HL-60 (cell line): ENCODE data around the gene EGFLAM.

Experiments used
- DNase-seq, 2 experiments: peaks; one replicate each; pipeline ENCODE4 v3.0.0-alpha.2; 2010 to 2020; ENCODE audit warnings: low read depth in 1 of 2, low spot score in 1 of 2
- H3K27ac ChIP-seq: fragments of 250-450 bp; sonication (Bioruptor Pico); replicated peaks from 2 replicates; pipeline ENCODE4 v1.5.1; 2020; ENCODE audit warnings: mild to moderate bottlenecking, moderate library complexity
- H3K27me3 ChIP-seq: fragments of 250-450 bp; sonication (Bioruptor Pico); 2 replicates; pipeline ENCODE4 v1.5.1; 2021; ENCODE audit warnings: mild to moderate bottlenecking, moderate library complexity; ENCODE audit not compliant: insufficient read depth, poor library complexity, severe bottlenecking
- H3K4me3 ChIP-seq: replicated peaks from 2 replicates; pipeline ENCODE4 v1.5.1; 2011; ENCODE audit warnings: mild to moderate bottlenecking, control low read depth, low read length; ENCODE audit not compliant: insufficient read depth
- CTCF ChIP-seq: IDR thresholded peaks from one replicate; pipeline ENCODE4 v1.5.1; 2011; ENCODE audit warnings: low read length, control low read depth, inconsistent platforms; ENCODE audit not compliant: insufficient read depth
- GABPA ChIP-seq: IDR thresholded peaks from 2 replicates; pipeline ENCODE4 v1.6.1; 2012; ENCODE audit warnings: low read depth
- POLR2AphosphoS5 ChIP-seq: IDR thresholded peaks from 2 replicates; pipeline ENCODE4 v1.6.1; 2012; ENCODE audit warnings: low read depth
- REST ChIP-seq: IDR thresholded peaks from 2 replicates; pipeline ENCODE4 v1.6.1; 2012; ENCODE audit warnings: low read depth; ENCODE audit not compliant: insufficient replicate concordance
- SPI1 ChIP-seq: IDR thresholded peaks from 2 replicates; pipeline ENCODE4 v1.6.1; 2012; ENCODE audit warnings: low read depth, mild to moderate bottlenecking, borderline replicate concordance

The EGFLAM gene

GRCh38 chr5:38384396-38384795 lies 126.0 kb downstream of the EGFLAM start:
- Histone ChIP-seq H3K4me3 (no peak overlapping the region), H3K27me3 (no peaks in the 10 kb centered on the region), H3K27ac (no peak overlapping the region)
- DNase-seq, result no peak
- TF ChIP-seq CTCF (no peak), REST (no peak), SPI1 (no peak), GABPA (no peak), POLR2AphosphoS5 (no peak)

DNA sequence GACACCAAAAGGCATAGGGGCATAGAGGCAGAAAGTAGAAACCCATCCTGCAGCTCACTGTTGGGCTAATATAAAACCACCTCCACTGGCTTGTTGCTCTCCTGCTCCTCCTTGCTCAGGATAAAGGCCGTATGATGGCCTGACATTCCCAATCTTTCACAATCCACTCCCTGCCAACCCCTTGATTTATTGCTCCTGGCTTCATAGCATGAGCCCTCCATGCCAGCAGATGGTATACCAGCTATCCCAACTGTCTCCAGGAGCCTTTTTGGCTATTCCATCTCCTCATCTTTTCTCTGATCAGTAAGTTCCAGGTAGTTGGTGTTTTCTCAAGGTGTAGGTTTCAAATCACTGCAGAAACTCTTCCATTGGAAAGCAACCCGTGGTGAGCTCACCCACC lies 128.8 kb downstream of the EGFLAM start:
- H3K27me3 ChIP-seq, result no peaks in the 10 kb centered on the region
- no peak for DNase-seq
- no peak overlapping the region for H3K27ac ChIP-seq
- no peak for TF ChIP-seq GABPA
- no peak for TF ChIP-seq SPI1
- no peak overlapping the region for H3K4me3 ChIP-seq

GRCh38 chr5:38393636-38394035 lies 135.3 kb downstream of the EGFLAM start:
- Histone ChIP-seq H3K27ac (no peak overlapping the region), H3K27me3 (no peaks in the 10 kb centered on the region), H3K4me3 (no peak overlapping the region)
- TF ChIP-seq REST, result no peak
- no peak for TF ChIP-seq SPI1
- TF ChIP-seq POLR2AphosphoS5, result no peak
- no peak for TF ChIP-seq GABPA
- no peak for TF ChIP-seq CTCF
- no peak for DNase-seq

- TF ChIP-seq REST (no peak), POLR2AphosphoS5 (no peak), CTCF (no peak), GABPA (no peak), SPI1 (no peak)
- no peak for DNase-seq
Observed at GRCh38 chr5:38396766-38397165, 138.4 kb downstream of the EGFLAM start.

More at GRCh38 chr5:38396766-38397165, 138.4 kb downstream of the EGFLAM start:
- Histone ChIP-seq H3K27ac (no peak overlapping the region), H3K27me3 (peaks cover 3% of the 10 kb centered on the region), H3K4me3 (no peak overlapping the region)
